IMR-90 (cell line): ENCODE measurements around the gene CDK6. TPM values are rescaled to one million over a fixed set of nuclear protein-coding genes. Genes with fewer than 3 reads are reported as not detected.
A peak's percentile ranks its signal among the peaks of the same experiment; 100 is the strongest.

Experiments
- ATAC-seq: fragments of 200-7000 bp; cut with Tn5 transposase; 2 replicates; pipeline ENCODE4 v1.9.1; 2020; ENCODE audit warnings: low read depth, mild to moderate bottlenecking, moderate library complexity
- BruUV-seq: library from RNA; stranded (reverse); fragments of 400-500 nt; replicated peaks from 2 replicates; lab custom pipeline; 2021; lab: Mats Ljungman, UMichigan
- CTCF ChIA-PET: fragments of 300-600 bp; formaldehyde crosslinking; extraction: SDS; loops from one replicate; lab custom pipeline; 2021; ENCODE audit warnings: antibody characterized with exemption; lab: Yijun Ruan, JAX
- POLR2A ChIA-PET: fragments of 300-600 bp; sonication (Branson Sonifier 250); formaldehyde crosslinking; loops from one replicate; lab custom pipeline; 2022; ENCODE audit warnings: antibody characterized with exemption; ENCODE audit not compliant: unreplicated experiment; lab: Charles Lee
- DNase-seq: peaks from one replicate; pipeline ENCODE4 v3.0.0; 2013
- H2AFZ ChIP-seq: replicated peaks from 2 replicates; pipeline ENCODE3; 2013; ENCODE audit warnings: low read length, mild to moderate bottlenecking; ENCODE audit not compliant: poor library complexity
- H2AK5ac ChIP-seq: 2 replicates; pipeline ENCODE4 v1.6.1; 2013; ENCODE audit warnings: low read depth, low read length, inconsistent platforms
- H2AK9ac ChIP-seq: replicated peaks from 2 replicates; pipeline ENCODE3; 2013; ENCODE audit warnings: mild to moderate bottlenecking, low read depth, low read length, moderate library complexity; ENCODE audit not compliant: poor library complexity
- H2BK120ac ChIP-seq: 2 replicates; pipeline ENCODE4 v1.6.1; 2013; ENCODE audit warnings: low read depth, low read length, inconsistent platforms
- H2BK15ac ChIP-seq: 3 replicates; pipeline ENCODE4 v1.6.1; 2013; ENCODE audit warnings: low read depth, low read length, inconsistent platforms
- H2BK20ac ChIP-seq: 2 replicates; pipeline ENCODE4 v1.6.1; 2013; ENCODE audit warnings: low read depth, mild to moderate bottlenecking, inconsistent platforms, low read length, moderate library complexity
- H2BK5ac ChIP-seq: 2 replicates; pipeline ENCODE4 v1.6.1; 2013; ENCODE audit warnings: mild to moderate bottlenecking, low read depth, low read length, inconsistent platforms; ENCODE audit not compliant: poor library complexity, severe bottlenecking
- H3K14ac ChIP-seq: replicated peaks from 2 replicates; pipeline ENCODE4 v1.6.1; 2013; ENCODE audit warnings: low read depth, low read length, inconsistent platforms
- H3K18ac ChIP-seq: 2 replicates; pipeline ENCODE4 v1.6.1; 2013; ENCODE audit warnings: low read depth, low read length, control low read depth
- H3K23ac ChIP-seq: 2 replicates; pipeline ENCODE4 v1.6.1; 2013; ENCODE audit warnings: low read depth, low read length, inconsistent platforms
- H3K27ac ChIP-seq: 2 replicates; pipeline ENCODE4 v1.5.1; 2013; ENCODE audit warnings: mild to moderate bottlenecking, control low read depth, low read length; ENCODE audit not compliant: insufficient read depth
- H3K27me3 ChIP-seq: 2 replicates; pipeline ENCODE4 v1.6.1; 2013; ENCODE audit warnings: low read length; ENCODE audit not compliant: control insufficient read depth, insufficient read depth
- H3K36me3 ChIP-seq: 2 replicates; pipeline ENCODE4 v1.6.1; 2013; ENCODE audit warnings: low read length, mixed read lengths; ENCODE audit not compliant: control insufficient read depth, insufficient read depth
- H3K4ac ChIP-seq: 2 replicates; pipeline ENCODE4 v1.6.1; 2013; ENCODE audit warnings: low read depth, low read length, inconsistent platforms
- H3K4me1 ChIP-seq: 2 replicates; pipeline ENCODE4 v1.6.1; 2013; ENCODE audit warnings: low read length, mixed read lengths; ENCODE audit not compliant: control insufficient read depth, insufficient read depth
- H3K4me2 ChIP-seq: 2 replicates; pipeline ENCODE4 v1.6.1; 2013; ENCODE audit warnings: low read depth, mild to moderate bottlenecking, control low read depth, low read length, moderate library complexity
- H3K4me3 ChIP-seq: 2 replicates; pipeline ENCODE4 v1.5.1; 2013; ENCODE audit warnings: low read depth, mild to moderate bottlenecking, control low read depth, low read length, moderate library complexity; ENCODE audit not compliant: insufficient read depth
- H3K56ac ChIP-seq: 2 replicates; pipeline ENCODE4 v1.6.1; 2013; ENCODE audit warnings: low read length, inconsistent platforms; ENCODE audit not compliant: insufficient read depth; ENCODE audit errors: extremely low read depth
- H3K79me1 ChIP-seq, 2 experiments: 2 replicates each; pipeline ENCODE4 v1.6.1; 2013; ENCODE audit warnings: low read length in 2 of 2, inconsistent platforms in 1 of 2, low read depth in 1 of 2
- H3K9ac ChIP-seq: 2 replicates; pipeline ENCODE4 v1.6.1; 2013; ENCODE audit warnings: low read depth, low read length, control low read depth
- H3K9me1 ChIP-seq: 2 replicates; pipeline ENCODE4 v1.6.1; 2013; ENCODE audit warnings: low read length, inconsistent platforms; ENCODE audit not compliant: insufficient read depth
- H3K9me3 ChIP-seq: 2 replicates; pipeline ENCODE4 v1.6.1; 2013; ENCODE audit warnings: low read length; ENCODE audit not compliant: control insufficient read depth, insufficient read depth
- H4K20me1 ChIP-seq: 2 replicates; pipeline ENCODE4 v1.6.1; 2013; ENCODE audit warnings: low read length, inconsistent platforms; ENCODE audit not compliant: insufficient read depth
- H4K5ac ChIP-seq: 2 replicates; pipeline ENCODE4 v1.6.1; 2013; ENCODE audit warnings: mild to moderate bottlenecking, low read depth, low read length, control low read depth
- H4K8ac ChIP-seq, 2 experiments: 2 replicates each; pipeline ENCODE4 v1.6.1; 2013; ENCODE audit warnings: low read depth in 2 of 2, low read length in 2 of 2, control low read depth in 1 of 2, inconsistent platforms in 1 of 2
- H4K91ac ChIP-seq: 2 replicates; pipeline ENCODE4 v1.6.1; 2013; ENCODE audit warnings: low read depth, low read length, inconsistent platforms; ENCODE audit not compliant: insufficient read depth
- BHLHE40 ChIP-seq: fragments of 150-350 bp; IDR thresholded peaks from 2 replicates; pipeline ENCODE4 v1.6.1; 2016; ENCODE audit warnings: mild to moderate bottlenecking, low read depth, low read length
- CHD1 ChIP-seq: IDR thresholded peaks from 2 replicates; pipeline ENCODE4 v1.6.1; 2012; ENCODE audit warnings: low read depth, low read length, improper control_type of control experiment
- FOS ChIP-seq: fragments of 150-350 bp; IDR thresholded peaks from 2 replicates; pipeline ENCODE4 v1.6.1; 2016; ENCODE audit warnings: low read depth, low read length
- MXI1 ChIP-seq: IDR thresholded peaks from 2 replicates; pipeline ENCODE4 v1.6.1; 2012; ENCODE audit warnings: low read depth, mild to moderate bottlenecking, low read length, moderate library complexity, borderline replicate concordance
- NFE2L2 ChIP-seq: fragments of 150-350 bp; IDR thresholded peaks from 2 replicates; pipeline ENCODE4 v1.6.1; 2016; ENCODE audit warnings: low read depth, mild to moderate bottlenecking, low read length
- RCOR1 ChIP-seq: IDR thresholded peaks from 2 replicates; pipeline ENCODE4 v1.6.1; 2012; ENCODE audit warnings: mild to moderate bottlenecking, low read length, improper control_type of control experiment; ENCODE audit not compliant: insufficient replicate concordance
- dilution Hi-C: fragments of 300-500 bp; cut with HindIII; formaldehyde crosslinking; loops from one replicate; pipeline ENCODE4 v1.14.3; 2018; ENCODE audit warnings: low sequenced_read_pairs; ENCODE audit not compliant: unreplicated experiment
- in situ Hi-C: fragments of 300-500 bp; cut with MboI; formaldehyde crosslinking; loops from 3 replicates; pipeline ENCODE4 v1.14.3; 2019; ENCODE audit warnings: low sequenced_read_pairs, inconsistent platforms, mixed read lengths
- intact Hi-C: fragments of 100-400 bp; cut with micrococcal nuclease; formaldehyde crosslinking; loops from 2 replicates; pipeline ENCODE4 v1.10.0; 2022
- polyA plus RNA-seq, 3 experiments: library from polyadenylated mRNA; depleted of rRNA; stranded (reverse); fragments of >200 nt; gene quantifications; 2 replicates each; pipeline ENCODE4 v1.2.3, GENCODE V29; 2012; ENCODE audit warnings: low replicate concordance in 1 of 3
- total RNA-seq: library from RNA; depleted of rRNA; stranded (reverse); fragments of >200 nt; gene quantifications from 2 replicates; pipeline ENCODE4 v1.2.3, GENCODE V29; 2012
- TF ChIP-seq, protein P1 (sequence below): fragments of 150-350 bp; IDR thresholded peaks from 2 replicates; pipeline ENCODE4 v1.6.1; 2016; ENCODE audit warnings: low read depth, mild to moderate bottlenecking, low read length, moderate library complexity, borderline replicate concordance
- TF ChIP-seq, protein P2 (sequence below): fragments of 150-350 bp; IDR thresholded peaks from 2 replicates; pipeline ENCODE4 v1.6.1; 2017; ENCODE audit warnings: mild to moderate bottlenecking, antibody characterized with exemption, low read length, low read depth

CDK6 gene
- total and polyA plus RNA-seq, 2 of the 4 experiments (the other 2 are of a cell fraction) = 21.5 to 195 TPM

DNA sequence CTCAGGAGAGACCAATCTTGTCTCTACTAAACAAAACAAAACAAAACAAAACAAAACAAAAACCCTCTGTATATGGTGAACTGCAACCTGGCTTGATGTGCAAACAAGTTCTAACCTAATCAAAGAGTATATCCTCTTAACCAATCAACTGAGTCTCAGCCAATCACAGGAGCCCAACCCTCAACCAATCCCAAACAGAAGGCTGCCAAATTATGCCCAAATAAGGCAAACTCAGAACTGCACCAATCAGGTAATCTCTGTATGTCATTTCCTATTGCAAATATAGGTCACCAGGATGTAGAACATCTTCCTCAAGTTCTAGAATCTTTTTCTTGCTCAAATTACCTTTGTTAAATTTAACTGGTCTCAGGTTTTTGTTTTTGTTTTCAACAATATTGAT, 251.4 kb downstream of the CDK6 start:
- no peaks in the 10 kb centered on the region for H3K27me3 ChIP-seq
- H3K36me3 ChIP-seq = peaks cover 5% of the 10 kb centered on the region
- peaks cover 8% of the 10 kb centered on the region for H3K4me1 ChIP-seq
- POLR2A ChIA-PET = no interaction called here
- H4K91ac ChIP-seq = no peak overlapping the region
- no peak overlapping the region for H3K9ac ChIP-seq
- DNase-seq = no peak
- H3K27ac ChIP-seq = peak overlapping the region; percentile 60; the same call in 1 of the 2 replicates
- dilution Hi-C loops = no loop called here
- peak overlapping the region; percentile 43; the same call in 1 of the 2 replicates for H3K4me2 ChIP-seq
- H3K14ac ChIP-seq = no peak overlapping the region; the same call in 1 of the 2 replicates
- H2BK20ac ChIP-seq = no peak overlapping the region
- no peak overlapping the region for H2AK9ac ChIP-seq
- H3K79me1 ChIP-seq = peaks cover 7 to 59% of the 10 kb centered on the region in 2 experiments
- H3K18ac ChIP-seq = no peak overlapping the region
- no peak overlapping the region for H3K4me3 ChIP-seq
- H4K8ac ChIP-seq = peak overlapping the region in 1 of 2 experiments; percentile 12; a peak in 1 of 4 replicates
- H3K9me1 ChIP-seq = peaks cover 14% of the 10 kb centered on the region
- no peaks in the 10 kb centered on the region for H3K9me3 ChIP-seq
- peak overlapping the region; percentile 36; the same call in 1 of the 3 replicates for H2BK15ac ChIP-seq
- in situ Hi-C loops = no loop called here
- H2BK5ac ChIP-seq = peak overlapping the region; percentile 6
- no peak overlapping the region for H3K4ac ChIP-seq
- TF ChIP-seq, protein P1, sequence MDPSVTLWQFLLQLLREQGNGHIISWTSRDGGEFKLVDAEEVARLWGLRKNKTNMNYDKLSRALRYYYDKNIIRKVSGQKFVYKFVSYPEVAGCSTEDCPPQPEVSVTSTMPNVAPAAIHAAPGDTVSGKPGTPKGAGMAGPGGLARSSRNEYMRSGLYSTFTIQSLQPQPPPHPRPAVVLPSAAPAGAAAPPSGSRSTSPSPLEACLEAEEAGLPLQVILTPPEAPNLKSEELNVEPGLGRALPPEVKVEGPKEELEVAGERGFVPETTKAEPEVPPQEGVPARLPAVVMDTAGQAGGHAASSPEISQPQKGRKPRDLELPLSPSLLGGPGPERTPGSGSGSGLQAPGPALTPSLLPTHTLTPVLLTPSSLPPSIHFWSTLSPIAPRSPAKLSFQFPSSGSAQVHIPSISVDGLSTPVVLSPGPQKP = no peak
- no peak for TF ChIP-seq MXI1
- no peak for TF ChIP-seq NFE2L2
- TF ChIP-seq CHD1 = no peak
- TF ChIP-seq RCOR1 = no peak
- TF ChIP-seq, protein P2, sequence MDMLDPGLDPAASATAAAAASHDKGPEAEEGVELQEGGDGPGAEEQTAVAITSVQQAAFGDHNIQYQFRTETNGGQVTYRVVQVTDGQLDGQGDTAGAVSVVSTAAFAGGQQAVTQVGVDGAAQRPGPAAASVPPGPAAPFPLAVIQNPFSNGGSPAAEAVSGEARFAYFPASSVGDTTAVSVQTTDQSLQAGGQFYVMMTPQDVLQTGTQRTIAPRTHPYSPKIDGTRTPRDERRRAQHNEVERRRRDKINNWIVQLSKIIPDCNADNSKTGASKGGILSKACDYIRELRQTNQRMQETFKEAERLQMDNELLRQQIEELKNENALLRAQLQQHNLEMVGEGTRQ = no peak
- no peak for TF ChIP-seq FOS
- TF ChIP-seq BHLHE40 = no peak
- intact Hi-C loops = loop anchor here (5.0 kb wide), 1 partner anchor 58 kb away; the partner anchor contains the start of genes PEX1 and RBM48
- no peak overlapping the region; the same call in 1 of the 2 replicates for H4K5ac ChIP-seq
- BruUV-seq = no TSS peak
- ATAC-seq = no peak
- H3K56ac ChIP-seq = no peak overlapping the region
- no peak overlapping the region for H2AFZ ChIP-seq
- no peak overlapping the region for H2BK120ac ChIP-seq
- H3K23ac ChIP-seq = 0 out of 2 replicates have a peak overlapping the region, but pooled peaks have one; percentile 7
- H2AK5ac ChIP-seq = no peak overlapping the region
- peaks cover 64% of the 10 kb centered on the region for H4K20me1 ChIP-seq
- CTCF ChIA-PET = no interaction called here
